H9 (cell line): ENCODE data around the gene ETNK2. TPM values are rescaled to one million over a fixed set of nuclear protein-coding genes. Genes with fewer than 3 reads are reported as not detected.

Experiments
- DNase-seq: peaks from one replicate; pipeline ENCODE4 v3.0.0-alpha.2; 2017
- H2AFZ ChIP-seq: one replicate; pipeline ENCODE4 v1.6.1; 2013; ENCODE audit warnings: mild to moderate bottlenecking, low read length, control low read depth, moderate library complexity
- H2AK5ac ChIP-seq: 2 replicates; pipeline ENCODE4 v1.6.1; 2013; ENCODE audit warnings: low read length, control low read depth, mixed read lengths; ENCODE audit not compliant: insufficient read length
- H2BK120ac ChIP-seq: one replicate; pipeline ENCODE4 v1.6.1; 2013; ENCODE audit warnings: low read depth, mild to moderate bottlenecking, low read length, control low read depth, inconsistent platforms; ENCODE audit not compliant: poor library complexity, severe bottlenecking
- H2BK12ac ChIP-seq: 2 replicates; pipeline ENCODE4 v1.6.1; 2013; ENCODE audit warnings: low read length, control low read depth, mixed read lengths, low read depth; ENCODE audit not compliant: insufficient read length
- H2BK15ac ChIP-seq: 2 replicates; pipeline ENCODE4 v1.6.1; 2013; ENCODE audit warnings: low read depth, low read length, control low read depth
- H2BK20ac ChIP-seq: one replicate; pipeline ENCODE4 v1.6.1; 2013; ENCODE audit warnings: low read depth, mild to moderate bottlenecking, low read length, control low read depth, inconsistent platforms; ENCODE audit not compliant: poor library complexity, severe bottlenecking
- H2BK5ac ChIP-seq: 2 replicates; pipeline ENCODE4 v1.6.1; 2013; ENCODE audit warnings: low read length, control low read depth, mixed read lengths; ENCODE audit not compliant: insufficient read length
- H3K14ac ChIP-seq: 2 replicates; pipeline ENCODE4 v1.6.1; 2013; ENCODE audit warnings: low read length, control low read depth; ENCODE audit not compliant: insufficient read depth
- H3K18ac ChIP-seq: 2 replicates; pipeline ENCODE4 v1.6.1; 2013; ENCODE audit warnings: low read depth, mild to moderate bottlenecking, mixed read lengths, low read length, control low read depth; ENCODE audit not compliant: insufficient read length
- H3K23ac ChIP-seq: 2 replicates; pipeline ENCODE4 v1.6.1; 2013; ENCODE audit warnings: low read length, control low read depth, mixed read lengths, low read depth; ENCODE audit not compliant: insufficient read length
- H3K23me2 ChIP-seq: 2 replicates; pipeline ENCODE4 v1.6.1; 2013; ENCODE audit warnings: low read depth, mild to moderate bottlenecking, mixed read lengths, low read length, control low read depth; ENCODE audit not compliant: insufficient read length, poor library complexity, severe bottlenecking
- H3K27ac ChIP-seq: 2 replicates; pipeline ENCODE4 v1.5.1; 2013; ENCODE audit warnings: low read length, control low read depth, mixed read lengths, low read depth; ENCODE audit not compliant: insufficient read length
- H3K27me3 ChIP-seq: 2 replicates; pipeline ENCODE4 v1.6.1; 2013; ENCODE audit warnings: low read length, control low read depth, inconsistent platforms; ENCODE audit not compliant: insufficient read depth
- H3K4ac ChIP-seq: 2 replicates; pipeline ENCODE4 v1.6.1; 2013; ENCODE audit warnings: low read depth, mild to moderate bottlenecking, control low read depth, inconsistent platforms, low read length, moderate library complexity
- H3K4me1 ChIP-seq: 2 replicates; pipeline ENCODE4 v1.6.1; 2013; ENCODE audit warnings: low read length, control low read depth, inconsistent platforms; ENCODE audit not compliant: insufficient read depth
- H3K4me2 ChIP-seq: 2 replicates; pipeline ENCODE4 v1.6.1; 2013; ENCODE audit warnings: low read length, control low read depth, mixed read lengths; ENCODE audit not compliant: insufficient read length, insufficient read depth
- H3K56ac ChIP-seq: 2 replicates; pipeline ENCODE4 v1.6.1; 2013; ENCODE audit warnings: low read depth, mild to moderate bottlenecking, mixed read lengths, low read length, control low read depth; ENCODE audit not compliant: insufficient read length
- H3K79me1 ChIP-seq: 2 replicates; pipeline ENCODE4 v1.6.1; 2013; ENCODE audit warnings: low read depth, mild to moderate bottlenecking, moderate library complexity, low read length, control low read depth, inconsistent platforms; ENCODE audit not compliant: insufficient read depth, poor library complexity, severe bottlenecking
- H3K79me2 ChIP-seq: 2 replicates; pipeline ENCODE4 v1.6.1; 2013; ENCODE audit warnings: low read length, control low read depth, inconsistent platforms; ENCODE audit not compliant: insufficient read depth
- H3K9ac ChIP-seq: 2 replicates; pipeline ENCODE4 v1.6.1; 2013; ENCODE audit warnings: low read length, control low read depth, mixed read lengths; ENCODE audit not compliant: insufficient read length; ENCODE audit errors: extremely low read depth
- H3K9me3 ChIP-seq: one replicate; pipeline ENCODE4 v1.6.1; 2013; ENCODE audit warnings: low read depth, low read length, inconsistent platforms; ENCODE audit not compliant: control insufficient read depth
- H3T11ph ChIP-seq: one replicate; pipeline ENCODE4 v1.6.1; 2013; ENCODE audit warnings: mild to moderate bottlenecking, low read length, control low read depth, inconsistent platforms
- H4K20me1 ChIP-seq: one replicate; pipeline ENCODE4 v1.6.1; 2013; ENCODE audit not compliant: control insufficient read depth, insufficient read length, insufficient read depth
- H4K5ac ChIP-seq: 2 replicates; pipeline ENCODE4 v1.6.1; 2013; ENCODE audit warnings: low read depth, mild to moderate bottlenecking, mixed read lengths, low read length, control low read depth; ENCODE audit not compliant: insufficient read length
- H4K8ac ChIP-seq: replicated peaks from 2 replicates; pipeline ENCODE4 v1.6.1; 2013; ENCODE audit warnings: low read length, control low read depth, mixed read lengths, low read depth; ENCODE audit not compliant: insufficient read length
- H4K91ac ChIP-seq: 2 replicates; pipeline ENCODE4 v1.6.1; 2013; ENCODE audit warnings: low read depth, mild to moderate bottlenecking, moderate library complexity, mixed read lengths, low read length, control low read depth; ENCODE audit not compliant: insufficient read length
- H3K27ac Mint-ChIP-seq, 3 experiments: 2 replicates in 2 of 3; 3 replicates in 1 of 3; pipeline ENCODE4 v1.8.0; 2020 to 2021; ENCODE audit warnings: mixed read lengths in 3 of 3, mild to moderate bottlenecking in 1 of 3, moderate library complexity in 1 of 3
- H3K27me3 Mint-ChIP-seq: 2 replicates; pipeline ENCODE4 v1.8.0; 2021; ENCODE audit warnings: low read depth, mild to moderate bottlenecking, moderate library complexity, mixed read lengths
- H3K36me3 Mint-ChIP-seq, 3 experiments: 2 replicates in 2 of 3; 3 replicates in 1 of 3; pipeline ENCODE4 v1.8.0; 2020 to 2021; ENCODE audit warnings: low read depth in 3 of 3, mixed read lengths in 3 of 3; ENCODE audit not compliant: insufficient read depth in 1 of 3
- H3K4me1 Mint-ChIP-seq, 2 experiments: 2 replicates each; pipeline ENCODE4 v1.8.0; 2020; ENCODE audit warnings: mixed read lengths in 2 of 2
- H3K4me3 Mint-ChIP-seq, 2 experiments: 2 replicates in 1 of 2; 3 replicates in 1 of 2; pipeline ENCODE4 v1.8.0; 2020 to 2021; ENCODE audit warnings: mild to moderate bottlenecking in 2 of 2, mixed read lengths in 2 of 2, moderate library complexity in 1 of 2
- H3K9me3 Mint-ChIP-seq, 2 experiments: 2 replicates in 1 of 2; 3 replicates in 1 of 2; pipeline ENCODE4 v1.8.0; 2020; ENCODE audit warnings: mild to moderate bottlenecking in 2 of 2, mixed read lengths in 2 of 2, moderate library complexity in 1 of 2
- CTCF ChIP-seq: fragments of 200-600 bp; sonication (generic); conservative IDR thresholded peaks from 3 replicates; pipeline ENCODE4 v1.8.0; 2021; ENCODE audit warnings: antibody characterized with exemption, mild to moderate bottlenecking
- WGBS: extraction: QIAGEN DNeasy Blood & Tissue Kit; methylation state at CpG from one replicate; pipeline ENCODE4 v1.1.7; 2013; ENCODE audit warnings: missing lambda C conversion rate, low lambda C conversion rate, mixed read lengths; ENCODE audit not compliant: insufficient read length; ENCODE audit errors: extremely low coverage; 5-methylcytosine and 5-hydroxymethylcytosine counted together
- total RNA-seq: library from RNA; stranded (reverse); gene quantifications from 2 replicates; pipeline ENCODE4 v1.2.1, GENCODE V29; 2021

Gene ETNK2
- total RNA-seq, 1 experiment from 2014 or later = 17.6 TPM

GRCh38 chr1:204186597-204186996, 34.8 kb upstream of the ETNK2 start:
- H3K4ac ChIP-seq = no peak overlapping the region
- H3K4me1 ChIP-seq = no peaks in the 10 kb centered on the region
- no peak overlapping the region for H2BK120ac ChIP-seq
- H3K23ac ChIP-seq = no peak overlapping the region
- H2BK15ac ChIP-seq = no peak overlapping the region
- H3K4me3 Mint-ChIP-seq = no peak overlapping the region
- no peak overlapping the region for H3K27ac Mint-ChIP-seq
- H4K8ac ChIP-seq = no peak overlapping the region
- H3K9me3 Mint-ChIP-seq = no peaks in the 10 kb centered on the region
- no peaks in the 10 kb centered on the region for H3K9me3 ChIP-seq
- H2AFZ ChIP-seq = no peak overlapping the region
- H3T11ph ChIP-seq = no peak overlapping the region
- no peak overlapping the region for H3K18ac ChIP-seq
- H3K79me1 ChIP-seq = no peaks in the 10 kb centered on the region
- H4K5ac ChIP-seq = no peak overlapping the region
- H2BK5ac ChIP-seq = no peak overlapping the region
- H3K27me3 ChIP-seq = peaks cover 2% of the 10 kb centered on the region; the same call in 1 of the 2 replicates
- no peak overlapping the region for H2BK12ac ChIP-seq
- H2AK5ac ChIP-seq = no peak overlapping the region
- no peak overlapping the region for H3K4me2 ChIP-seq
- no peaks in the 10 kb centered on the region for H3K79me2 ChIP-seq
- WGBS = no CpG with 5 or more reads among the region's 10 CpGs
- no peaks in the 10 kb centered on the region for H3K36me3 Mint-ChIP-seq
- no peaks in the 10 kb centered on the region for H4K20me1 ChIP-seq
- TF ChIP-seq CTCF = no peak
- no peak overlapping the region for H3K9ac ChIP-seq
- no peaks in the 10 kb centered on the region for H3K23me2 ChIP-seq
- peaks cover 8 to 9% of the 10 kb centered on the region in 2 experiments for H3K4me1 Mint-ChIP-seq
- no peak overlapping the region for H2BK20ac ChIP-seq
- H3K14ac ChIP-seq = no peak overlapping the region
- peaks cover 58% of the 10 kb centered on the region for H3K27me3 Mint-ChIP-seq
- no peak overlapping the region for H3K56ac ChIP-seq
- no peak overlapping the region for H3K27ac ChIP-seq
- no peak overlapping the region for H4K91ac ChIP-seq
- no peak for DNase-seq
